Panc1 (cell line): ENCODE data around the gene CGB1. TPM values are rescaled to one million over a fixed set of nuclear protein-coding genes. Genes with fewer than 3 reads are reported as not detected.

ENCODE experiments used
- ATAC-seq: fragments of 200-7000 bp; cut with Tn5 transposase; 2 replicates; pipeline ENCODE4 v1.9.1; 2020; ENCODE audit warnings: mild to moderate bottlenecking, moderate library complexity
- BruUV-seq: library from RNA; stranded (reverse); fragments of 400-500 nt; replicated peaks from 2 replicates; lab custom pipeline; 2021; lab: Mats Ljungman, UMichigan
- CTCF ChIA-PET: fragments of 300-600 bp; sonication (Branson Sonifier 250); formaldehyde crosslinking; loops from one replicate; lab custom pipeline; 2022; ENCODE audit warnings: antibody characterized with exemption; lab: Charles Lee
- POLR2A ChIA-PET: fragments of 300-600 bp; sonication (Branson Sonifier 250); formaldehyde crosslinking; loops from one replicate; lab custom pipeline; 2022; ENCODE audit warnings: antibody characterized with exemption; lab: Charles Lee
- DNase-seq: peaks from one replicate; pipeline ENCODE4 v3.0.0-alpha.2; 2010; ENCODE audit warnings: low read depth, low spot score
- H3K27ac ChIP-seq: 2 replicates; pipeline ENCODE4 v1.5.1; 2011; ENCODE audit warnings: mild to moderate bottlenecking, low read length, inconsistent platforms
- H3K27me3 ChIP-seq: fragments of 200-500 bp; sonication (Bioruptor generic); 2 replicates; pipeline ENCODE4 v1.6.0; 2014; ENCODE audit warnings: low read length, inconsistent platforms; ENCODE audit not compliant: control insufficient read depth, insufficient read depth
- H3K36me3 ChIP-seq: fragments of 200-500 bp; sonication (Bioruptor generic); 2 replicates; pipeline ENCODE4 v1.5.1; 2014; ENCODE audit warnings: inconsistent platforms, mild to moderate bottlenecking, low read length, moderate library complexity; ENCODE audit not compliant: control insufficient read depth, insufficient read depth
- H3K4me1 ChIP-seq: 2 replicates; pipeline ENCODE4 v1.5.1; 2011; ENCODE audit warnings: inconsistent platforms, mild to moderate bottlenecking, low read length, moderate library complexity; ENCODE audit not compliant: control insufficient read depth, insufficient read depth
- H3K4me3 ChIP-seq, 2 experiments: 2 replicates each; pipeline ENCODE4 v1.5.1; 2011 to 2012; ENCODE audit warnings: low read depth in 2 of 2, low read length in 2 of 2, mild to moderate bottlenecking in 2 of 2, inconsistent platforms in 1 of 2, moderate library complexity in 1 of 2
- H3K9me3 ChIP-seq: fragments of 200-500 bp; sonication (Bioruptor generic); 2 replicates; pipeline ENCODE4 v1.5.1; 2014; ENCODE audit warnings: low read depth, mild to moderate bottlenecking, inconsistent platforms, low read length, moderate library complexity; ENCODE audit not compliant: control insufficient read depth, insufficient read depth
- POLR2AphosphoS5 ChIP-seq: IDR thresholded peaks from 2 replicates; pipeline ENCODE4 v1.6.1; 2012; ENCODE audit warnings: mild to moderate bottlenecking, low read depth, low read length, moderate library complexity
- REST ChIP-seq, 2 experiments: IDR thresholded peaks; 2 replicates each; pipeline ENCODE4 v1.6.1; 2011 to 2012; ENCODE audit warnings: low read depth in 2 of 2, control low read depth in 1 of 2, low read length in 1 of 2, mild to moderate bottlenecking in 1 of 2, moderate library complexity in 1 of 2; ENCODE audit not compliant: insufficient read depth in 1 of 2
- SIN3A ChIP-seq: IDR thresholded peaks from 2 replicates; pipeline ENCODE4 v1.6.1; 2012; ENCODE audit warnings: low read depth, mild to moderate bottlenecking, low read length, moderate library complexity, borderline replicate concordance; ENCODE audit not compliant: insufficient read depth
- TCF7L2 ChIP-seq: IDR thresholded peaks from 2 replicates; pipeline ENCODE4 v1.6.1; 2011; ENCODE audit warnings: mild to moderate bottlenecking, low read depth, low read length, inconsistent platforms
- in situ Hi-C: cut with HindIII; loops from 2 replicates; pipeline ENCODE4 v1.10.0; 2016; ENCODE audit warnings: low sequenced_read_pairs, low pct_unique_long_range_greater_than_20kb
- intact Hi-C: fragments of 100-400 bp; cut with micrococcal nuclease; formaldehyde crosslinking; loops from one replicate; pipeline ENCODE4 v1.10.0; 2022; ENCODE audit not compliant: unreplicated experiment
- total RNA-seq: library from RNA; stranded (reverse); gene quantifications from one replicate; pipeline ENCODE4 v1.2.1, GENCODE V29; 2021; ENCODE audit not compliant: unreplicated experiment
- TF ChIP-seq, protein P1 (sequence below): fragments of 450-650 bp; IDR thresholded peaks from 2 replicates; pipeline ENCODE4 v1.5.1; 2017; ENCODE audit warnings: mild to moderate bottlenecking

CGB1 gene
- total RNA-seq, 1 experiment from 2014 or later, result not detected

DNA sequence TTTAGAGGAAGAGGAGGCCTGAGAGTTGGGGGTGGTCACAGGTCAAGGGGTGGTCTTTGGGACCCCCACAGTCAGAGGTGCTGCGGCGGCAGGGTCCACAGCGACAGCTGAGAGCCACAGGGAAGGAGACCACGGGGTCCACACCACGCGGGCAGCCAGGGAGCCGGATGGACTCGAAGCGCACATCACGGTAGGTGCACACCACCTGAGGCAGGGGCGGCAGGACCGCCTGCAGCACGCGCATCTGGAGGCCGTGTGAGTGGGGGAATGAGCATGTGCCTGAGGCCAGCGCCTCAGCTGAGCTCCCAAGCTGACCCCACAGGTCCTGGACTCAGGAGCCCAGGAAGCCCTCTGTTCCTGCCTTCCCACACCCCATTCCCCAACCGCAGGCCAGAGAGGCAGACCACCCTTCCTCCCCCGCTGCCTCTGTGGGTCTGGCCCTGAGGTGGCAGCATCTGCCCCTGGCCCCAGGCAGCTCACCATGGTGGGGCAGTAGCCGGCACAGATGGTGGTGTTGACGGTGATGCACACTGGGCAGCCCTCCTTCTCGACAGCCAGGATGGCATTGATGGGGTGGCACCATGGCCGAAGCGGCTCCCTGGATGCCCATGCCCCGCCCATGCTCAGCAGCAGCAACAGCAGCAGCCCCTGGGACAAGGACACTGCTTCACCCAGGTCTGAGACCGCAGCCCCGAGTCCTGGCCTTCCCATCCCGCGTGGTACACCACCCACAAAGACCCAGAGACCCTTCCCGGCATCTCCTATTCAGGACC, 20.4 kb downstream of the CGB1 start:
- BruUV-seq, result no TSS peak
- intact Hi-C loops (no loop called here), in situ Hi-C loops (no loop called here)
- POLR2A ChIA-PET, result no interaction called here
- Histone ChIP-seq H3K36me3 (no peaks in the 10 kb centered on the region), H3K27me3 (no peaks in the 10 kb centered on the region), H3K4me1 (no peaks in the 10 kb centered on the region; the same call in 1 of the 2 replicates), H3K27ac (no peak overlapping the region), H3K4me3 (no peak overlapping the region), H3K9me3 (no peaks in the 10 kb centered on the region)
- CTCF ChIA-PET, result no interaction called here
- TF ChIP-seq TCF7L2 (no peak), REST (IDR thresholded peaks at IDR 0.05; ENCODE audit: insufficient read depth in 1 of 2, low read depth in 2 of 2, low read length in 1 of 2) (no peak), SIN3A (no peak), POLR2AphosphoS5 (no peak)
- TF ChIP-seq, protein P1, sequence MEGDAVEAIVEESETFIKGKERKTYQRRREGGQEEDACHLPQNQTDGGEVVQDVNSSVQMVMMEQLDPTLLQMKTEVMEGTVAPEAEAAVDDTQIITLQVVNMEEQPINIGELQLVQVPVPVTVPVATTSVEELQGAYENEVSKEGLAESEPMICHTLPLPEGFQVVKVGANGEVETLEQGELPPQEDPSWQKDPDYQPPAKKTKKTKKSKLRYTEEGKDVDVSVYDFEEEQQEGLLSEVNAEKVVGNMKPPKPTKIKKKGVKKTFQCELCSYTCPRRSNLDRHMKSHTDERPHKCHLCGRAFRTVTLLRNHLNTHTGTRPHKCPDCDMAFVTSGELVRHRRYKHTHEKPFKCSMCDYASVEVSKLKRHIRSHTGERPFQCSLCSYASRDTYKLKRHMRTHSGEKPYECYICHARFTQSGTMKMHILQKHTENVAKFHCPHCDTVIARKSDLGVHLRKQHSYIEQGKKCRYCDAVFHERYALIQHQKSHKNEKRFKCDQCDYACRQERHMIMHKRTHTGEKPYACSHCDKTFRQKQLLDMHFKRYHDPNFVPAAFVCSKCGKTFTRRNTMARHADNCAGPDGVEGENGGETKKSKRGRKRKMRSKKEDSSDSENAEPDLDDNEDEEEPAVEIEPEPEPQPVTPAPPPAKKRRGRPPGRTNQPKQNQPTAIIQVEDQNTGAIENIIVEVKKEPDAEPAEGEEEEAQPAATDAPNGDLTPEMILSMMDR, result no peak
- DNase-seq, result no peak
- no peak for ATAC-seq

DNA sequence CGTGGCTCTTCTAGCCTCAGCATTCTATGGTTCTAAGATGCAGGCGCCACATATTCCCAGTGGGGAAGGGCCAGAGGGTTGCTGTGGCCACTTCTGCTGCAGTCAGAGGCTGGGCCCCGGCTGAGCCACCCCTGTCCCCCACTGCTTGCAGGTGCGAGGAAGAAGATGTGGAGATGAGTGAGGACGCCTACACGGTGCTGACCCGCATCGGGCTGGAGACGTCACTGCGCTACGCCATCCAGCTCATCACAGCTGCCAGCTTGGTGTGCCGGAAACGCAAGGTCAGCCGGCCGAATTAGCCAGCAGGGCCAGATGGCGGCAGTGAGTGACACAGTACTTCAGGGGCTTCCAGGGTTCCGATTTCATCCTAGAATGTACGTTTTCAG, 21.8 kb downstream of the CGB1 start:
- TF ChIP-seq REST (IDR thresholded peaks at IDR 0.05; ENCODE audit: insufficient read depth in 1 of 2, low read depth in 2 of 2, low read length in 1 of 2) (no peak), SIN3A (no peak), POLR2AphosphoS5 (no peak), TCF7L2 (no peak)
- TF ChIP-seq, protein P1, result no peak
- intact Hi-C loops (no loop called here), in situ Hi-C loops (no loop called here)
- ChIA-PET CTCF (no interaction called here), POLR2A (no interaction called here)
- Histone ChIP-seq H3K27ac (no peak overlapping the region), H3K9me3 (no peaks in the 10 kb centered on the region), H3K4me3 (no peak overlapping the region), H3K36me3 (no peaks in the 10 kb centered on the region; the same call in 1 of the 2 replicates), H3K4me1 (no peaks in the 10 kb centered on the region), H3K27me3 (no peaks in the 10 kb centered on the region)
- ATAC-seq (no peak), DNase-seq (no peak)
- BruUV-seq, result no TSS peak
